H1 (cell line): ENCODE measurements around the gene RASGRP3. TPM values are rescaled to one million over a fixed set of nuclear protein-coding genes. Genes with fewer than 3 reads are reported as not detected.

Experiments used
- ASH2L ChIP-seq: fragments of 200-600, 300-600 bp; sonication (generic); IDR thresholded peaks from one replicate; pipeline ENCODE4 v1.7.1; 2017; ENCODE audit warnings: low read length
- ATF3 ChIP-seq: IDR thresholded peaks from 2 replicates; pipeline ENCODE4 v1.6.1; 2011; ENCODE audit warnings: low read depth, mild to moderate bottlenecking, low read length; ENCODE audit not compliant: insufficient read depth
- BRCA1 ChIP-seq: IDR thresholded peaks from 2 replicates; pipeline ENCODE4 v1.6.1; 2012; ENCODE audit warnings: low read depth, low read length, improper control_type of control experiment
- CHD1 ChIP-seq: IDR thresholded peaks from 2 replicates; pipeline ENCODE4 v1.6.1; 2012; ENCODE audit warnings: low read depth, low read length, improper control_type of control experiment
- CHD7 ChIP-seq: fragments of 300-600 bp; sonication (generic); IDR thresholded peaks from 2 replicates; pipeline ENCODE4 v1.7.1; 2012; ENCODE audit warnings: low read length, moderate library complexity, mild to moderate bottlenecking, inconsistent platforms; ENCODE audit not compliant: insufficient replicate concordance
- EP300 ChIP-seq, 2 experiments: IDR thresholded peaks; 1 replicate in 1 of 2; 2 replicates in 1 of 2; pipeline ENCODE4 v1.6.1; 2011 to 2012; ENCODE audit warnings: low read depth in 2 of 2, low read length in 2 of 2, mild to moderate bottlenecking in 2 of 2, borderline replicate concordance in 1 of 2, inconsistent platforms in 1 of 2, moderate library complexity in 1 of 2
- RNF2 ChIP-seq: fragments of 200-900, 300-1000 bp; sonication (generic); IDR thresholded peaks from 2 replicates; pipeline ENCODE4 v1.7.1; 2016; ENCODE audit warnings: borderline replicate concordance, low read depth, mild to moderate bottlenecking, antibody characterized with exemption, low read length; ENCODE audit not compliant: poor library complexity, severe bottlenecking; ENCODE audit errors: missing control alignments
- SRF ChIP-seq: IDR thresholded peaks from 2 replicates; pipeline ENCODE4 v1.6.1; 2011; ENCODE audit warnings: mild to moderate bottlenecking, low read depth, low read length, moderate library complexity
- TCF12 ChIP-seq: IDR thresholded peaks from 2 replicates; pipeline ENCODE4 v1.6.1; 2011; ENCODE audit warnings: low read depth, mild to moderate bottlenecking, low read length
- USF2 ChIP-seq: IDR thresholded peaks from 2 replicates; pipeline ENCODE4 v1.6.1; 2011; ENCODE audit warnings: low read length, improper control_type of control experiment
- polyA plus RNA-seq, 7 experiments: library from polyadenylated mRNA; depleted of rRNA in 3 of 7; stranded (reverse) in 5 of 7; unstranded in 2 of 7; fragments of >200 nt in 5 of 7; fragments of 200-250 nt in 2 of 7; gene quantifications; 1 replicate in 5 of 7; 2 replicates in 1 of 7; 4 replicates in 1 of 7; pipeline versions ENCODE4 v1.2.1 to v1.2.3, GENCODE V29; 2011 to 2013; ENCODE audit warnings: missing spikeins in 2 of 7, mixed read lengths in 2 of 7
- total RNA-seq: library from RNA; stranded (reverse); fragmentation: NEBNext Ultra II Directional; extraction: Animal tissue kit (Norgen Biotek cat#: 25700); gene quantifications from 2 replicates; pipeline ENCODE4 v1.2.1, GENCODE V29; 2021

Gene RASGRP3
- total and polyA plus RNA-seq, 2 of the 8 experiments (the other 6 are each of a cell fraction or from before 2014, with no cell fraction given): 0.06 TPM; not detected in 1

GRCh38 chr2:33532146-33532545 is 55.7 kb downstream of the RASGRP3 start (continued):
- TF ChIP-seq USF2 (no peak), EP300 (IDR thresholded peaks at IDR 0.05; ENCODE audit: borderline replicate concordance in 1 of 2, low read depth in 2 of 2, low read length in 2 of 2) (no peak), TCF12 (no peak), SRF (no peak), CHD7 (no peak), CHD1 (no peak), ASH2L (no peak), ATF3 (no peak), RNF2 (no peak), BRCA1 (no peak)
